Endodermal cell (in vitro differentiated cells): ENCODE measurements around the gene SECISBP2L. TPM values are rescaled to one million over a fixed set of nuclear protein-coding genes. Genes with fewer than 3 reads are reported as not detected.

Experiments used
- DNase-seq: peaks from one replicate; pipeline ENCODE4 v3.0.0-alpha.2; 2017
- H3K27ac ChIP-seq: 2 replicates; pipeline ENCODE4 v1.5.1; 2013; ENCODE audit warnings: mild to moderate bottlenecking, low read depth, low read length, moderate library complexity
- H3K27me3 ChIP-seq: 2 replicates; pipeline ENCODE4 v1.6.1; 2013; ENCODE audit warnings: mild to moderate bottlenecking, low read length, moderate library complexity; ENCODE audit not compliant: insufficient read depth, control insufficient read depth, poor library complexity, severe bottlenecking
- H3K36me3 ChIP-seq: 2 replicates; pipeline ENCODE4 v1.7.0; 2013; ENCODE audit warnings: mild to moderate bottlenecking, low read length, moderate library complexity; ENCODE audit not compliant: control insufficient read depth, insufficient read depth
- H3K4me1 ChIP-seq: one replicate; pipeline ENCODE4 v1.7.0; 2013; ENCODE audit warnings: low read length; ENCODE audit not compliant: control insufficient read depth, insufficient read depth
- H3K4me3 ChIP-seq: 2 replicates; pipeline ENCODE4 v1.5.1; 2013; ENCODE audit warnings: mild to moderate bottlenecking, low read length, moderate library complexity
- H3K9ac ChIP-seq: 2 replicates; pipeline ENCODE4 v1.6.1; 2013; ENCODE audit warnings: mild to moderate bottlenecking, low read length, moderate library complexity; ENCODE audit not compliant: poor library complexity, severe bottlenecking; ENCODE audit errors: extremely low read depth
- H3K9me3 ChIP-seq: 2 replicates; pipeline ENCODE4 v1.6.1; 2013; ENCODE audit warnings: mild to moderate bottlenecking, low read length, moderate library complexity; ENCODE audit not compliant: control insufficient read depth
- H3K27ac Mint-ChIP-seq: 2 replicates; pipeline ENCODE4 v1.8.0; 2020; ENCODE audit warnings: mixed read lengths
- H3K27me3 Mint-ChIP-seq: 2 replicates; pipeline ENCODE4 v1.8.0; 2021; ENCODE audit warnings: mild to moderate bottlenecking, mixed read lengths; ENCODE audit not compliant: insufficient read depth
- H3K36me3 Mint-ChIP-seq: 2 replicates; pipeline ENCODE4 v1.8.0; 2020; ENCODE audit warnings: low read depth, mixed read lengths
- H3K4me1 Mint-ChIP-seq: 2 replicates; pipeline ENCODE4 v1.8.0; 2020; ENCODE audit warnings: mixed read lengths
- H3K4me3 Mint-ChIP-seq: 2 replicates; pipeline ENCODE4 v1.8.0; 2020; ENCODE audit warnings: mild to moderate bottlenecking, moderate library complexity, mixed read lengths
- H3K9me3 Mint-ChIP-seq: 2 replicates; pipeline ENCODE4 v1.8.0; 2020; ENCODE audit warnings: mild to moderate bottlenecking, mixed read lengths
- WGBS, 2 experiments: methylation state at CpG; one replicate each; pipeline versions ENCODE4 v1.1.5 to v1.1.7; 2013; ENCODE audit warnings: missing lambda C conversion rate in 2 of 2, mixed read lengths in 1 of 2; ENCODE audit not compliant: insufficient coverage in 1 of 2, insufficient read length in 1 of 2; 5-methylcytosine and 5-hydroxymethylcytosine counted together
- total RNA-seq, 2 donors: library from RNA; stranded (reverse); fragmentation: NEBNext Ultra II Directional in 1 of 2; extraction: Animal tissue kit (Norgen Biotek cat#: 25700) in 1 of 2; gene quantifications; 2 replicates in 1 of 2; 3 replicates in 1 of 2; pipeline ENCODE4 v1.2.1, GENCODE V29; 2021
- TF ChIP-seq, protein P1 (sequence below): fragments of 200-600 bp; sonication (generic); conservative IDR thresholded peaks from 2 replicates; pipeline ENCODE4 v1.5.0; 2021; ENCODE audit warnings: antibody characterized with exemption, mild to moderate bottlenecking

Gene SECISBP2L
- total RNA-seq, 2 donors from 2014 or later: 49.4 to 51.0 TPM

GRCh38 chr15:48968066-48968465 is 78.2 kb downstream of the SECISBP2L start:
- Mint-ChIP-seq H3K4me3 (no peak overlapping the region), H3K4me1 (peaks cover 16% of the 10 kb centered on the region), H3K27ac (no peak overlapping the region), H3K36me3 (no peaks in the 10 kb centered on the region), H3K27me3 (peaks cover 40% of the 10 kb centered on the region), H3K9me3 (no peaks in the 10 kb centered on the region)
- no peak overlapping the region for H3K9ac ChIP-seq
- WGBS, 2 experiments: 94% methylated on average over 4 of the region's 4 CpGs; no CpG with 5 or more reads in 1 of the 2 experiments
- no peak overlapping the region for H3K4me3 ChIP-seq
- peaks cover 4% of the 10 kb centered on the region for H3K4me1 ChIP-seq
- no peaks in the 10 kb centered on the region for H3K9me3 ChIP-seq
- no peaks in the 10 kb centered on the region for H3K36me3 ChIP-seq
- no peak overlapping the region for H3K27ac ChIP-seq
- TF ChIP-seq, protein P1, sequence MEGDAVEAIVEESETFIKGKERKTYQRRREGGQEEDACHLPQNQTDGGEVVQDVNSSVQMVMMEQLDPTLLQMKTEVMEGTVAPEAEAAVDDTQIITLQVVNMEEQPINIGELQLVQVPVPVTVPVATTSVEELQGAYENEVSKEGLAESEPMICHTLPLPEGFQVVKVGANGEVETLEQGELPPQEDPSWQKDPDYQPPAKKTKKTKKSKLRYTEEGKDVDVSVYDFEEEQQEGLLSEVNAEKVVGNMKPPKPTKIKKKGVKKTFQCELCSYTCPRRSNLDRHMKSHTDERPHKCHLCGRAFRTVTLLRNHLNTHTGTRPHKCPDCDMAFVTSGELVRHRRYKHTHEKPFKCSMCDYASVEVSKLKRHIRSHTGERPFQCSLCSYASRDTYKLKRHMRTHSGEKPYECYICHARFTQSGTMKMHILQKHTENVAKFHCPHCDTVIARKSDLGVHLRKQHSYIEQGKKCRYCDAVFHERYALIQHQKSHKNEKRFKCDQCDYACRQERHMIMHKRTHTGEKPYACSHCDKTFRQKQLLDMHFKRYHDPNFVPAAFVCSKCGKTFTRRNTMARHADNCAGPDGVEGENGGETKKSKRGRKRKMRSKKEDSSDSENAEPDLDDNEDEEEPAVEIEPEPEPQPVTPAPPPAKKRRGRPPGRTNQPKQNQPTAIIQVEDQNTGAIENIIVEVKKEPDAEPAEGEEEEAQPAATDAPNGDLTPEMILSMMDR: no peak
- H3K27me3 ChIP-seq: peaks cover 16% of the 10 kb centered on the region
- no peak for DNase-seq

DNA sequence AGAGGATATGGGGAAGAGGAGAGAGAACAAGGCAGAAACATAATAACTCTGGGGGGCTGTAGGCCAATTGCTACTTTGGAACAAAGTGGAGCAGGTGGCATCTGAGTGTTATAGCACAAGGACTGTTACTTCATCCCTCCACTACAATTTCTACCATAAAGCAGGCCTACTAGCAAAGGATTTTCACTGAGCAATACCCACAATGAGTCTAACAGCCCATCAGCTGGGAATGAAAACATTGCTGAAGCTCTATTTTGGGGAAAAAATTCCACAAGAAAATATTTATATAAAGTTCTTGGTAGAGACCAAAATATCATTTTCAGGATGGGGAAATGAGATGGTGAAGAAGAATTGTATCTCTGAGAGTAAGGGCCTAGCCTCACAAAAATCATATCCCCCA is 78.9 kb downstream of the SECISBP2L start:
- H3K4me3 ChIP-seq: no peak overlapping the region
- H3K27me3 ChIP-seq: peaks cover 24% of the 10 kb centered on the region
- no peaks in the 10 kb centered on the region for H3K36me3 ChIP-seq
- peaks cover 48% of the 10 kb centered on the region for H3K27me3 Mint-ChIP-seq
- H3K27ac Mint-ChIP-seq: no peak overlapping the region
- H3K9ac ChIP-seq: no peak overlapping the region
- H3K9me3 ChIP-seq: no peaks in the 10 kb centered on the region
- peaks cover 4% of the 10 kb centered on the region for H3K4me1 ChIP-seq
- no peak for DNase-seq
- no peak overlapping the region for H3K4me3 Mint-ChIP-seq
- no peaks in the 10 kb centered on the region for H3K36me3 Mint-ChIP-seq
- H3K4me1 Mint-ChIP-seq: peaks cover 16% of the 10 kb centered on the region
- TF ChIP-seq, protein P1: no peak
- H3K27ac ChIP-seq: no peak overlapping the region
- H3K9me3 Mint-ChIP-seq: no peaks in the 10 kb centered on the region

- 90 to 95% methylated on average over 2 of the region's 2 CpGs for WGBS, 2 experiments
- H3K9me3 Mint-ChIP-seq: no peaks in the 10 kb centered on the region
These were observed 79.5 kb downstream of the SECISBP2L start for GRCh38 chr15:48966595-48967301.

More at GRCh38 chr15:48966595-48967301, 79.5 kb downstream of the SECISBP2L start:
- Mint-ChIP-seq H3K4me3 (no peak overlapping the region), H3K27me3 (peaks cover 54% of the 10 kb centered on the region), H3K36me3 (no peaks in the 10 kb centered on the region), H3K4me1 (peaks cover 16% of the 10 kb centered on the region), H3K27ac (no peak overlapping the region)
- H3K27me3 ChIP-seq: peaks cover 30% of the 10 kb centered on the region
- no peak for DNase-seq
- H3K9me3 ChIP-seq: no peaks in the 10 kb centered on the region
- H3K4me3 ChIP-seq: no peak overlapping the region
- no peak overlapping the region for H3K27ac ChIP-seq
- peaks cover 4% of the 10 kb centered on the region for H3K4me1 ChIP-seq
- no peak overlapping the region for H3K9ac ChIP-seq
- TF ChIP-seq, protein P1: no peak
- H3K36me3 ChIP-seq: no peaks in the 10 kb centered on the region
